ENCODE results near the gene PSMB2.

DNA sequence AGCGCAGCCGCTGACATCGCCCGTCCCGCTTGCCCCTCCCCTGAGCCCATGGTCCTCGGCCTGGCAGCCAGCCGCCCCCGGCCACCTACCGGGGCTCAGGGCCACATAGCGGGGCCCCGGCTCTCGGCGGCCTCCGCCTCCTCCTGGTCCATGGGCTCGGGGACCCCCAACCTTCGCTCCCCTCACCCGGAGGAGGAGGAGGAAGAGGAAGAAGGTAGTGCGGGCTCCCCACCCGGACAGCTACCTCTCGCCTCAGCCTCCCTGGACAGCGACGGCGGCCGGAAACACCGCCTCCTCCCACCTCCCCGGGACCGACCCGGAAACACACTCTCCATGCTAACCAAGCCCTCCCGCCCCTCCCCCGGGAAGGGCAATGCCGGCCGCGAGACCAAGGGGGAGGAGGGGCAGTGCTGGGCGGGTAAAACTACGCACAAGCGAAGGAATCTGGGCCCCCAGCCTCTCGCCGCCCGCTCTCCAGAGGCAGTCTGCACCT lies 84.2 kb downstream of the PSMB2 start, which contains the start of gene KIAA0319L:
- TF ChIP-seq, protein P1, sequence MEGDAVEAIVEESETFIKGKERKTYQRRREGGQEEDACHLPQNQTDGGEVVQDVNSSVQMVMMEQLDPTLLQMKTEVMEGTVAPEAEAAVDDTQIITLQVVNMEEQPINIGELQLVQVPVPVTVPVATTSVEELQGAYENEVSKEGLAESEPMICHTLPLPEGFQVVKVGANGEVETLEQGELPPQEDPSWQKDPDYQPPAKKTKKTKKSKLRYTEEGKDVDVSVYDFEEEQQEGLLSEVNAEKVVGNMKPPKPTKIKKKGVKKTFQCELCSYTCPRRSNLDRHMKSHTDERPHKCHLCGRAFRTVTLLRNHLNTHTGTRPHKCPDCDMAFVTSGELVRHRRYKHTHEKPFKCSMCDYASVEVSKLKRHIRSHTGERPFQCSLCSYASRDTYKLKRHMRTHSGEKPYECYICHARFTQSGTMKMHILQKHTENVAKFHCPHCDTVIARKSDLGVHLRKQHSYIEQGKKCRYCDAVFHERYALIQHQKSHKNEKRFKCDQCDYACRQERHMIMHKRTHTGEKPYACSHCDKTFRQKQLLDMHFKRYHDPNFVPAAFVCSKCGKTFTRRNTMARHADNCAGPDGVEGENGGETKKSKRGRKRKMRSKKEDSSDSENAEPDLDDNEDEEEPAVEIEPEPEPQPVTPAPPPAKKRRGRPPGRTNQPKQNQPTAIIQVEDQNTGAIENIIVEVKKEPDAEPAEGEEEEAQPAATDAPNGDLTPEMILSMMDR (tag by site-specific recombination; IDR thresholded peaks at IDR 0.05): peak; percentile 43; the same call in 1 of the 2 replicates
- peak; percentile 92 for TF ChIP-seq ZBTB11 (tag by site-specific recombination; conservative IDR thresholded peaks at IDR 0.05; ENCODE audit: low read depth)
- TF ChIP-seq BCL11A (tag by site-specific recombination; IDR thresholded peaks at IDR 0.05; ENCODE audit: low read depth): peak; percentile 25; the same call in 1 of the 2 replicates
- no peak for TF ChIP-seq ZNF223 (tag by site-specific recombination; IDR thresholded peaks at IDR 0.05)
- no peak; the same call in 1 of the 2 replicates for TF ChIP-seq KLF16 (tag by site-specific recombination; IDR thresholded peaks at IDR 0.05)
- TF ChIP-seq, protein P2, sequence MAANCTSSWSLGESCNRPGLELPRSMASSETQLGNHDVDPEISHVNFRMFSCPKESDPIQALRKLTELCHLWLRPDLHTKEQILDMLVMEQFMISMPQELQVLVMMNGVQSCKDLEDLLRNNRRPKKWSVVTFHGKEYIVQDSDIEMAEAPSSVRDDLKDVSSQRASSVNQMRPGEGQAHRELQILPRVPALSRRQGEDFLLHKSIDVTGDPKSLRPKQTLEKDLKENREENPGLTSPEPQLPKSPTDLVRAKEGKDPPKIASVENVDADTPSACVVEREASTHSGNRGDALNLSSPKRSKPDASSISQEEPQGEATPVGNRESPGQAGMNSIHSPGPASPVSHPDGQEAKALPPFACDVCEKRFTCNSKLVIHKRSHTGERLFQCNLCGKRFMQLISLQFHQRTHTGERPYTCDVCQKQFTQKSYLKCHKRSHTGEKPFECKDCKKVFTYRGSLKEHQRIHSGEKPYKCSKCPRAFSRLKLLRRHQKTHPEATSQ (tag by site-specific recombination; IDR thresholded peaks at IDR 0.05): 0 out of 2 replicates have a peak, but pooled peaks have one; percentile 45
- no peak for TF ChIP-seq HOXD13 (CRISPR knock-in tag; IDR thresholded peaks at IDR 0.05; ENCODE audit: borderline replicate concordance)
- TF ChIP-seq ZNF843 (tag by site-specific recombination; IDR thresholded peaks at IDR 0.05): no peak

Data from HEK293 (cell line).